Measurements from ENCODE around the gene NPFFR1.

The NPFFR1 gene

GRCh38 chr10:70274643-70275042, 9.2 kb downstream of the NPFFR1 start:
- H3K4me3 ChIP-seq (ENCODE audit: low read depth, low read length), result no peak overlapping the region
- TF ChIP-seq MAX (IDR thresholded peaks at IDR 0.05; ENCODE audit: low read depth, low read length), result no peak
- DNase-seq (ENCODE audit: low read depth), result no peak

- no peak overlapping the region for H3K4me3 ChIP-seq (ENCODE audit: low read depth, low read length)
- TF ChIP-seq MAX (IDR thresholded peaks at IDR 0.05; ENCODE audit: low read depth, low read length) (no peak), CTCF (IDR thresholded peaks at IDR 0.05; ENCODE audit: low read depth, low read length) (peak; percentile 15), POLR2A (IDR thresholded peaks at IDR 0.05; ENCODE audit: extremely low read depth, insufficient read length) (no peak)
- peak; percentile 45 for DNase-seq (ENCODE audit: low read depth)
Observed at GRCh38 chr10:70272925-70273316, 10.9 kb downstream of the NPFFR1 start.

- H3K4me3 ChIP-seq (ENCODE audit: low read depth, low read length), result no peak overlapping the region
- TF ChIP-seq MYC (IDR thresholded peaks at IDR 0.05; ENCODE audit: low read depth, low read length), result no peak
- no peak for TF ChIP-seq MAX (IDR thresholded peaks at IDR 0.05; ENCODE audit: low read depth, low read length)
- no peak for TF ChIP-seq CTCF (IDR thresholded peaks at IDR 0.05; ENCODE audit: low read depth, low read length)
- TF ChIP-seq POLR2A (IDR thresholded peaks at IDR 0.05; ENCODE audit: extremely low read depth, insufficient read length), result no peak
- no peak for DNase-seq (ENCODE audit: low read depth)
Observed at GRCh38 chr10:70271996-70272924, 11.5 kb downstream of the NPFFR1 start.

- DNase-seq (ENCODE audit: low read depth), result no peak
- TF ChIP-seq CTCF (IDR thresholded peaks at IDR 0.05; ENCODE audit: low read depth, low read length) (no peak), MAX (IDR thresholded peaks at IDR 0.05; ENCODE audit: low read depth, low read length) (no peak), POLR2A (IDR thresholded peaks at IDR 0.05; ENCODE audit: extremely low read depth, insufficient read length) (no peak), MYC (IDR thresholded peaks at IDR 0.05; ENCODE audit: low read depth, low read length) (no peak)
- no peak overlapping the region for H3K4me3 ChIP-seq (ENCODE audit: low read depth, low read length)
Observed at GRCh38 chr10:70270952-70271351, 12.9 kb downstream of the NPFFR1 start.

- no peak overlapping the region for H3K4me3 ChIP-seq (ENCODE audit: low read depth, low read length)
- DNase-seq (ENCODE audit: low read depth), result no peak
- no peak for TF ChIP-seq CTCF (IDR thresholded peaks at IDR 0.05; ENCODE audit: low read depth, low read length)
- TF ChIP-seq MAX (IDR thresholded peaks at IDR 0.05; ENCODE audit: low read depth, low read length), result no peak
- no peak for TF ChIP-seq MYC (IDR thresholded peaks at IDR 0.05; ENCODE audit: low read depth, low read length)
- no peak for TF ChIP-seq POLR2A (IDR thresholded peaks at IDR 0.05; ENCODE audit: extremely low read depth, insufficient read length)
Observed at GRCh38 chr10:70269741-70270140, 14.1 kb downstream of the NPFFR1 start.

GRCh38 chr10:70268376-70268775, 15.4 kb downstream of the NPFFR1 start:
- no peak overlapping the region for H3K4me3 ChIP-seq (ENCODE audit: low read depth, low read length)
- TF ChIP-seq MAX (IDR thresholded peaks at IDR 0.05; ENCODE audit: low read depth, low read length) (no peak), CTCF (IDR thresholded peaks at IDR 0.05; ENCODE audit: low read depth, low read length) (no peak), POLR2A (IDR thresholded peaks at IDR 0.05; ENCODE audit: extremely low read depth, insufficient read length) (no peak), MYC (IDR thresholded peaks at IDR 0.05; ENCODE audit: low read depth, low read length) (no peak)
- DNase-seq (ENCODE audit: low read depth), result no peak

All from NB4 (cell line).